Right cardiac atrium (tissue), 5 donors: ENCODE data around the gene NEU2. TPM values are rescaled to one million over a fixed set of nuclear protein-coding genes. Genes with fewer than 3 reads are reported as not detected.

Experiments used
- ATAC-seq, 2 donors: fragments of 200-7000 bp; cut with Tn5 transposase; one replicate each; pipeline versions ENCODE4 v1.8.0 to v1.9.1; 2020; ENCODE audit warnings: moderate library complexity in 2 of 2, mild to moderate bottlenecking in 1 of 2
- DNase-seq, 3 donors: peaks; one replicate each; pipeline ENCODE4 v3.0.0-alpha.2; 2020
- H3K27ac ChIP-seq: one replicate; pipeline ENCODE4 v1.5.1; 2013; ENCODE audit warnings: mild to moderate bottlenecking, low read length, control low read depth, moderate library complexity
- H3K27me3 ChIP-seq: one replicate; pipeline ENCODE4 v1.6.1; 2013; ENCODE audit not compliant: control insufficient read depth, insufficient read depth
- H3K4me1 ChIP-seq: one replicate; pipeline ENCODE4 v1.6.1; 2013; ENCODE audit warnings: low read length; ENCODE audit not compliant: control insufficient read depth, insufficient read depth
- H3K4me3 ChIP-seq: one replicate; pipeline ENCODE4 v1.5.1; 2013; ENCODE audit warnings: low read length, control low read depth
- H3K9me3 ChIP-seq: one replicate; pipeline ENCODE4 v1.6.1; 2013; ENCODE audit warnings: low read length; ENCODE audit not compliant: control insufficient read depth
- WGBS: extraction: QIAGEN DNeasy Blood & Tissue Kit; methylation state at CpG from one replicate; pipeline ENCODE4 v1.1.7; 2013; 5-methylcytosine and 5-hydroxymethylcytosine counted together
- intact Hi-C, 4 donors: fragments of 100-400 bp; cut with DNase I; formaldehyde crosslinking; loops; one replicate each; pipeline versions ENCODE4 v1.11.0 to v1.14.0; 2022 to 2023
- long read RNA-seq, 4 donors: library from polyadenylated mRNA; unstranded; transcript quantifications; one replicate each; pipeline ENCODE4 v2.0.0, GENCODE V29; 2020 to 2021
- polyA plus RNA-seq: library from polyadenylated mRNA; stranded (reverse); fragments of 200-250 nt; gene quantifications from one replicate; pipeline ENCODE4 v1.2.3, GENCODE V29; 2013
- total RNA-seq, 4 donors: library from RNA; stranded (reverse); fragmentation: NEBNext Ultra II Directional; extraction: Animal tissue kit (Norgen Biotek cat#: 25700); gene quantifications; one replicate each; pipeline ENCODE4 v1.2.1, GENCODE V29; 2021
- donor health status: healthy with polysubstance abuse.
- donor health status: DM: no; HTN: yes; CAD: no.
- donor health status: DM: no; HTN: no; CAD: no.
- donor health status: DM: no; HTN: yes; CAD: no; lungs with severe emphysema.
- donor health status: DM: yes; HTN: yes; CAD: no.

NEU2 gene
- total RNA-seq (not detected), polyA plus RNA-seq (not detected)
- long read RNA-seq, donor 1, result 0 reads
- long read RNA-seq, donor 2, result 0 reads
- long read RNA-seq, donor 3, result 0 reads
- long read RNA-seq, donor 4, result 0 reads

DNA sequence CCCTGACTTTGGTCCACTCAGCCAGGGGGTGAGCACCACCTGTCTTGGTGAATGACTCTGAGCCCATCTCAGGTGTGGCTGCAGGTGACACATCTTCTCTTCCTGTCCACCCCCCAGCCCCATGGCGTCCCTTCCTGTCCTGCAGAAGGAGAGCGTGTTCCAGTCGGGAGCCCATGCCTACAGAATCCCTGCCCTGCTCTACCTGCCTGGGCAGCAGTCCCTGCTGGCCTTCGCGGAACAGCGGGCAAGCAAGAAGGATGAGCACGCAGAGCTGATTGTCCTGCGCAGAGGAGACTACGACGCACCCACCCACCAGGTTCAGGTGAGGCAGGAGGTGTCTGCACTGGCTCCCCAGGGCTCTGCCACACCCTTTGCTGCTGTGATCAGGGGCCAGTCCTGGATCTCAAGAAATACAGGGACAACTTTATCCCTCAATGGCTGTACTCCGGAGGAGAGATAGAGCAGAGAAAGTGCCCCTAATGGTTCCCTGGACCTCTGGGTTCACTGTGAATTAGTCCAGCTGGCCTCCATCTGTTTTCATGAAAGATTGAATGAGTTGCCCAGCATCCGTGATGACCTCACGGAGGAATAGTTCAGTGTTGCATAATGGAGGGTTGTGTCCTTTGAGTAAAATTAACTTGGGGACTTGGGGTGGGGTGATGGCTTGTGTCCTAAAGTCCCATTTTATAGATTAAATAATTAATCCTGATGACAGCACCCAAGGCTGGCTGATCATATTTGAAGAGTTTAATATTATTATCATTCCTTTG, at the start of gene NEU2:
TSS of gene NEU2 (plus strand) at position 122 of the 770 bp plus-strand sequence. CDS start at position 122, 0 bp downstream.
- Histone ChIP-seq H3K9me3 (no peaks in the 10 kb centered on the region), H3K4me1 (no peaks in the 10 kb centered on the region), H3K4me3 (no peak within 1 kb of the TSS), H3K27ac (no peak within 1 kb of the TSS), H3K27me3 (no peaks in the 10 kb centered on the region)
- ATAC-seq (no peak), DNase-seq (no peak)
- intact Hi-C loops, result no loop called here
- WGBS, result 89% methylated on average over 13 of the region's 13 CpGs

DNA sequence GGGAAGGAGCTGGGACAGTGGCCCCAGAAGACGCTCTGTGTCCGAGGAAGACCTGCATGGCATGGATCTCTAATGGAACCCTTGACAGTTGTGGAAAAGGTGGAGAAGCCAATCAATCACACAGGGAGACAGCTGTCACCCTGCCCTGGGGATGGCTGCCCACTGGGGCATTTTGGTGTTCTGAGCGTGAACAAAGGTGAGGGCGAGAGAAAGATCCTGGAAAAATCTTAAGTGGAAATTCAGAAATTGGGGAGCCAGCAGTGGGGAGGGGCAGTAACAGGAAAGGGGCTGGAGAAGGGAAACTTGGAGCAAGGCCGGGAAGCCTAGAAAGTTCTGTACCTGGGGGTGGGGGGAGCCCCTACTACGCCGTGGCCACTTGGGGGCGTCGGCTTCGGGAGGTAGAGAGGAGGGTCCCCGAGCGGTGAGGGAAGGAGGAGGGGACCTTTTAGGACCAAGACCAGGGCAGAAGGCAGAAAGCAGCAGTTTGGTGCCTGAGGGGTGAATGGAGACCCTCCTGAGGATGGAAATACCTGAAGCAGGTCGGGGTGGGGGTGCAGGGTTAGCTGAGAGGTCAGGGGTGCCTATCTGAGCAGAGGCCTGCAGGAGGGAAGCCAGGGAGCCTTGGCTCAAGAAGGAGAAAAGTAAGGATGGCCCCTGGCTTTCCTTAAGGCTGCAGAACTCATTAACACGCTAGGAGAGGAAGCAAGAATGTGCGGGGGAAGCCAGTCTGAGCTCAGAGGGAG, 49.4 kb upstream of the NEU2 start:
- Histone ChIP-seq H3K4me3 (no peak overlapping the region), H3K4me1 (no peaks in the 10 kb centered on the region), H3K27me3 (no peaks in the 10 kb centered on the region), H3K27ac (no peak overlapping the region), H3K9me3 (no peaks in the 10 kb centered on the region)
- WGBS, result 37% methylated on average over 15 of the region's 15 CpGs
- intact Hi-C loops, result no loop called here
- ATAC-seq, result no peak
- peak in 1 of 3 donors; percentile 11 for DNase-seq

DNA sequence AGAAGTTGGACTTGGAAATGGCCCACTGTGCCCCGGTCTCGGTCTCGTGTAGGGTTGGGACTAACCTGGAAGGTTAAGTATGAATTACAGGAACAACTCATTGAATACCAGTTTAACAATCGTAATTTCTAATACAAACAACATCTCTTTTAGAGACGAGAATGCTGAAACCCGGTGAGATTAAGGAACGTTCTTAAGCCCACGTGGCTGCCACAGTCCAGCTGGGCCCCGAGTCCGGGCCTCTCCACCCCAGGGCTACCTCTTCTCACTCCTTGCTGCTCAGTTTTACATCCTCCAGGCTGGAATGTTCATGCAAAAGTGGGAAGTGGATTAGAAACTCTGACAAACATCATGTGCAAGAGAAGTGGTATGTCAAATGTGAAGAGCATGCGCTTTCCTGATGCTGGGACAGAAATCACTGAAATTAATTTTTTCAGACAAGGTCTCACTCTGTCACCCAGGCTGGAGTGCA, 48.8 kb upstream of the NEU2 start:
- WGBS, result 55% methylated on average over 11 of the region's 11 CpGs
- intact Hi-C loops, result no loop called here
- no peaks in the 10 kb centered on the region for H3K4me1 ChIP-seq
- ATAC-seq, result no peak
- H3K27ac ChIP-seq, result no peak overlapping the region
- no peak overlapping the region for H3K4me3 ChIP-seq
- no peaks in the 10 kb centered on the region for H3K9me3 ChIP-seq
- DNase-seq, result peak in 1 of 3 donors; percentile 2
- H3K27me3 ChIP-seq, result no peaks in the 10 kb centered on the region

DNA sequence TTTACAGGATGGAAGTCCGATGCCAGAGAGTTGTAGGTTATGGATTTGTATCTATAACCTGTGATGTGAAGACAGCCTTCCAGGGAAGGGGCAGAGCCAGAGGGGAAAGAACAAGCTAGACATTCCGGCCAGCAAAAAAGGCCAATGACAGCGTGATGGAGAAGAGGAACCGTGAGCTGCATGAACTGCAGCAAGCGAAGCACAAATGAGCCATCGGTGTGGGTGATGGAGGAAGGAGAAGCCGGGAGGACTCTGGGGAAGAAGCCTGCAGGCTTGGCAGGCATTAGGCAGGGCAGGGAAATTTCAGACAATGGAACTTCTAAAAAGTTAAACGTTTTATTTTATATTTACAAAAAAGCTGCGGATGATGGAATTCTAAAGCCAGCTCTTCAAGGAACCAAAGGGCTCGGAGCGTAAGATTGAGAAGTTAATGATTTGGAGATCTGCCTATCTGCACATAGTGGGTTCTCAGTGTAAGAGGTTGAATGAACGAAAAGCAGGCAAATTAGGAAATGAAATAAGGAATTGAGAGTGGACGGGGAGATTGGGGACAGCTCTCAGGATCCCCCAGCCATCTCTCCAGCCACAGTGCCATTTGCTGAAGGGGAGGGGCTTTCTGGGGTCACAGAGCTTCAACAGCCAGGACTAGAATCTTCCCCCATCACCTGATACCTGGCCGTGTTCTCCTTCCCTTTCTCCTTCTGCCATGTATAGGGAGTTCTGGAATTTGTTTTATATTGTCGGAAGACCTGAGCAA, 47.8 kb upstream of the NEU2 start:
- H3K4me1 ChIP-seq, result no peaks in the 10 kb centered on the region
- H3K4me3 ChIP-seq, result no peak overlapping the region
- DNase-seq (no peak), ATAC-seq (no peak)
- H3K27ac ChIP-seq, result no peak overlapping the region
- WGBS, result 83% methylated on average over 15 of the region's 15 CpGs
- intact Hi-C loops, result no loop called here
- no peaks in the 10 kb centered on the region for H3K27me3 ChIP-seq
- no peaks in the 10 kb centered on the region for H3K9me3 ChIP-seq

DNA sequence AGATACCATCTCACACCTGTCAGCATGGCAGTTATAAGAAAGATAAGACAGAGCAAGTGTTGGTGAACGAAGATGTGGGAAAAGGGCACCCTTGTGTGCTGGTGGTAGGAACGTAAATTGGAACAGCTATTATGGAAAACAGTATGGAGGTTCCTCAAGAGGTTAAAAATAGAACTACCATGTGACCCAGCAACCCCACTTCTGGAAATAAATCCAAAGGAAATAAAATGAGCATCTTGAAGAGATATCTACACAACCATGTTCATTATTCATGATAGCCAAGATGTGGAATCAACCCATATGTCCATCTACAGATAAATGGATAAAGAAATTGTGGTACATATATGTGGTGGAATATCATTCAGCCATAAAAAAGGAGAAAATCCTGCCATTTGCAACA, 46.3 kb upstream of the NEU2 start:
- Histone ChIP-seq H3K9me3 (no peaks in the 10 kb centered on the region), H3K4me1 (no peaks in the 10 kb centered on the region), H3K27ac (no peak overlapping the region), H3K4me3 (no peak overlapping the region), H3K27me3 (no peaks in the 10 kb centered on the region)
- DNase-seq (no peak), ATAC-seq (no peak)
- WGBS, result 86% methylated on average over 2 of the region's 2 CpGs
- intact Hi-C loops, result no loop called here

DNA sequence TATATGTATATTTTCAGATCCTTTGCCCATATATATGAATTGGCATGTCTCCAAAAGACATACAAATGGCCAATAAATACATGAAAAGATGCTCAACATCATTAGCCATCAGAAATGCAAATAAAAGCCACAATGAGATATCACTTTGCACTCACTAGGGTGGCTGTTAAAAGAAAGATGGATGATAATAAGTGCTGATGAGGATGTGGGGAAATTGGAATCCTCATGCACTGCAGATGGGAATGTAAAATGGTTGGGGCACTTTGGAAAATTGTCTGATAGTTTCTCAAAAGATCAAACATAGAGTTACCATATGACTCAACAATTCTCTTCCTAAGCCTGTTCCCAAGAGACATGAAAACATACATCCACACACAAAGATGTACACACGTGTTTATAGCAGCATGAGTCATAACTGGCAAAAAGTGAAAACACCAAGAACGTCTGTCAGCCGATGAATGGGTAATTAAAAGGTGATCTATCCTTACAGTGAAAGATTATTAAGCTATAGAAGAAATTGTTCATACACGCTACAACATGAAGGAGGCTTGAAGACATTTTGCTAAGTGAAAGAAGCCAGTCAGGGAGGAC, 39.1 kb upstream of the NEU2 start:
- intact Hi-C loops, result no loop called here
- Histone ChIP-seq H3K4me1 (no peaks in the 10 kb centered on the region), H3K9me3 (no peaks in the 10 kb centered on the region), H3K27ac (no peak overlapping the region), H3K27me3 (no peaks in the 10 kb centered on the region), H3K4me3 (no peak overlapping the region)
- ATAC-seq (no peak), DNase-seq (no peak)
- WGBS, result 74% methylated on average over 4 of the region's 4 CpGs

DNA sequence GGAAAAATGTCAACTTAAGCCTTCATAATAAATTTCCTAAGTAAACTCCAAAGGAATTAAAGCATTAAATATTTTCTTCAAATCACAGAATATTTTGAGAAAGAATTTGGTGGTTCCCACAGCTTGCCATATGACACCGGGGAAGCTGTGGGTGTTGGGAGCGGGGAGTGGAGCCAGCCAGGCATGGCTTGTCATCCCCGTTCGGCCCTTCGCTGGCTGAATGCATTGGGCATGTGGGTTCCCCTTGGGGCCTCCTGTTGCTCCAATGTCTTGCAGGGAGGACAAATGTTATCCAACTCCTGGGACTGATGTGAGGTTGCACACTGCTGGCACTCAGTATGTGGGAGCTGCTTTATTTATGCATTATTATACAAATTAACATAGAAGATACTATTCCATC, 38.0 kb upstream of the NEU2 start:
- H3K27ac ChIP-seq, result no peak overlapping the region
- intact Hi-C loops, result no loop called here
- DNase-seq (no peak), ATAC-seq (no peak)
- H3K4me3 ChIP-seq, result no peak overlapping the region
- WGBS, result 79% methylated on average over 5 of the region's 5 CpGs
- no peaks in the 10 kb centered on the region for H3K27me3 ChIP-seq
- no peaks in the 10 kb centered on the region for H3K4me1 ChIP-seq
- no peaks in the 10 kb centered on the region for H3K9me3 ChIP-seq

DNA sequence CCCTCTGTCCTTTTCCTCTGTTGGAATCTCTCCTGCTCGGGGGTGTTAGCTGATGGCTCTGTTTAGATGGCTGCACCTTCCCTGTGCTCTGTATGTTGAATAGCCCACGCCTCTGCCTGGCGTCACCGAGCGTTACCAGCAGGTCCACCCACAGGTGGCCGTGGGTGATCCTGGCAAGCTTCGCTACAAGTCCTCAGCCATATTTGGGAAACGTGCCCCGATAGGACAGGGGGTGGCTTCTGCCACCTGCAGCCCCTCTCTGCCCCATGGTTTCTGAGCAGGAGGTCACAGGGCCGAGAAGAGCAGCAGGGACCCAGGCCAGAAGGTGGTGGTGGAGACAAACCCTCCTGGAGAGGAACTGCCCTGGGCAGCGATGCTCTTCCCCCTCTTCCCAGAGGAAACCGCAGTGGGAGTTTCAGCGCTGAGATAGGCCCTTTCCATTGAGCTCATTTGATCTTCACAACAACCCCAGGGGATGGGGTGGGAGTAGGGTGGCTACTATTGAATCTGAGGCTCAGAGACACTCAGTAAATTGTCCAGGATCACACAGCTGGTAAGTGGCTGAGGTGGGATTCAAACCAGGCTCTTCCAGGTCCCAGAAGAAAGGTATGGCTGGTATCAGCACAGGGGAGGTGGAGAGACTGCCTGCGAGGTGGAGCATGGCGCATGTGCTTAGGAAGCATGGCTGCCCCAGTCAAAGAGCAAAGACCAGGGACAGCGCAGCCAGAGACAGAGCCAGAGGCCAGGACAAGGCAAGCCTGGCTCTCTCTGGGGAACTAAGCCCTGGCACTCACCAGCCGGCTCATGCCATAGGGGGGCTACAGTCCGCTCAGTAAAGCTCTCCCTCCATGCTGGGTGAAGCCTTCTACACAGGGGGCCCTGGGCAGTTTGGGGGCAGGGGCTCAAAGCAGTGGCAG, 34.5 kb upstream of the NEU2 start:
- WGBS, result 87% methylated on average over 18 of the region's 18 CpGs
- intact Hi-C loops, result no loop called here
- DNase-seq, result no peak

DNA sequence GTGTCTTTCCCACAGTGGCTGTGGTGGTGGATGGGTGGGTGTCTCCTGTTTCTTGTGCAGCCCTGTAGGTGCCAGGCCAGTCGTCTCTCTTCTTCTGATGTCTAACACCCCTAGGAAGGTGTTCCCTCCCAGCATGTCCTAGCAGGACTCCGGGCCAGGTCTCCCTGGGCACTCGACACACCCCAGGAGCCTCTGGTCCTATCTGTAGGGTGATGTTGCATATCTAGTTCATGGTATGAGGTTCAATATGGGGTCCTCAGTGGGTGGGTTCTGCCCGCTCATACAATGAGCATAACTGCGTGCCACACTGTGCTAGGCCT, 33.8 kb upstream of the NEU2 start:
- no peak overlapping the region for H3K27ac ChIP-seq
- H3K27me3 ChIP-seq, result no peaks in the 10 kb centered on the region
- WGBS, result 84% methylated on average over 5 of the region's 5 CpGs
- H3K4me1 ChIP-seq, result no peaks in the 10 kb centered on the region
- H3K9me3 ChIP-seq, result no peaks in the 10 kb centered on the region
- intact Hi-C loops, result no loop called here
- no peak for DNase-seq
- H3K4me3 ChIP-seq, result no peak overlapping the region
- ATAC-seq, result peak in 1 of 2 donors; percentile 10

More for the DNA sequence above, 34.5 kb upstream of the NEU2 start:
- H3K27me3 ChIP-seq, result no peaks in the 10 kb centered on the region
- no peaks in the 10 kb centered on the region for H3K4me1 ChIP-seq
- H3K9me3 ChIP-seq, result no peaks in the 10 kb centered on the region
- no peak overlapping the region for H3K27ac ChIP-seq
- no peak overlapping the region for H3K4me3 ChIP-seq
- ATAC-seq, result no peak

DNA sequence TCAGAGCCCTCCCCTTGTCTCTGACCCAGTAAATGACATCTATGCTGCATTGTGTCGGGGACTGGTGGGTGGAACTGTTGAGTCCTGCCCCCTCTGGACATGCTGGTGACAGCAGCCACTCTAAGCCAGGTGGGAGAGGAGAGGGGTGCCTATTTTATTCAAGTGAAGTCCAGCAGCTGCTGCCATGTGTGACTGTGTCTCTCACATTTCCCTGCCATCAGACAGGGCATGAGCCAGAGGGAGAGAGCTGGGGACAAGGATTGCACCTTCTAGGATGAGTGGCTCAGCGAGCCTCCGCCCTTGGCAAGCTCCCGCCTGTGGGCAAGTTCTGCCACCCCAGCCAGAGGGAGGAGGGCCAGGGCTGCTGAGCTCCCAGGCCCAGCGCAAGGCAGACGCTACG, 33.1 kb upstream of the NEU2 start:
- H3K9me3 ChIP-seq, result no peaks in the 10 kb centered on the region
- no peaks in the 10 kb centered on the region for H3K27me3 ChIP-seq
- intact Hi-C loops, result no loop called here
- H3K4me1 ChIP-seq, result no peaks in the 10 kb centered on the region
- 75% methylated on average over 7 of the region's 7 CpGs for WGBS
- ATAC-seq (no peak), DNase-seq (no peak)
- no peak overlapping the region for H3K4me3 ChIP-seq
- no peak overlapping the region for H3K27ac ChIP-seq
